ENCODE measurements around the gene JUND.

JUND gene

GRCh38 chr19:18317961-18318800 lies 36.8 kb upstream of the JUND start:
- Histone ChIP-seq H3K4me3 (no peak overlapping the region), H3K9me3 (no peaks in the 10 kb centered on the region), H3K36me3 (replicated peaks) (peaks cover 46% of the 10 kb centered on the region), H3K27me3 (ENCODE audit: low read depth) (no peaks in the 10 kb centered on the region), H3K4me1 (peaks cover 7% of the 10 kb centered on the region; the same call in 1 of the 2 replicates)
- no peak for DNase-seq (ENCODE audit: low spot score in 2 of 2)
- in situ Hi-C loops (cut with MboI; ENCODE audit: low sequenced_read_pairs): no loop called here

- in situ Hi-C loops (cut with MboI; ENCODE audit: low sequenced_read_pairs): no loop called here
- Histone ChIP-seq H3K4me3 (no peak overlapping the region), H3K27me3 (ENCODE audit: low read depth) (no peaks in the 10 kb centered on the region), H3K9me3 (no peaks in the 10 kb centered on the region), H3K36me3 (replicated peaks) (peaks cover 79% of the 10 kb centered on the region), H3K4me1 (no peaks in the 10 kb centered on the region)
- DNase-seq (ENCODE audit: low spot score in 2 of 2): no peak
Observed at GRCh38 chr19:18313398-18313797, 32.0 kb upstream of the JUND start.

- in situ Hi-C loops (cut with MboI; ENCODE audit: low sequenced_read_pairs): no loop called here
- peaks cover 84% of the 10 kb centered on the region for H3K36me3 ChIP-seq (replicated peaks)
- no peaks in the 10 kb centered on the region for H3K9me3 ChIP-seq
- H3K4me1 ChIP-seq: no peaks in the 10 kb centered on the region
- no peaks in the 10 kb centered on the region for H3K27me3 ChIP-seq (ENCODE audit: low read depth)
- no peak overlapping the region for H3K4me3 ChIP-seq
- no peak for DNase-seq (ENCODE audit: low spot score in 2 of 2)
Observed at GRCh38 chr19:18312092-18312534, 30.7 kb upstream of the JUND start.

- in situ Hi-C loops (cut with MboI; ENCODE audit: low sequenced_read_pairs): no loop called here
- no peaks in the 10 kb centered on the region for H3K4me1 ChIP-seq
- no peak for DNase-seq (ENCODE audit: low spot score in 2 of 2)
- H3K4me3 ChIP-seq: no peak overlapping the region
- H3K36me3 ChIP-seq (replicated peaks): peaks cover 87% of the 10 kb centered on the region
- no peaks in the 10 kb centered on the region for H3K27me3 ChIP-seq (ENCODE audit: low read depth)
- no peaks in the 10 kb centered on the region for H3K9me3 ChIP-seq
Observed at GRCh38 chr19:18311502-18312091, 30.2 kb upstream of the JUND start.

GRCh38 chr19:18310966-18311365 lies 29.5 kb upstream of the JUND start:
- no peak overlapping the region for H3K4me3 ChIP-seq
- H3K36me3 ChIP-seq (replicated peaks): peaks cover 86% of the 10 kb centered on the region
- no peaks in the 10 kb centered on the region for H3K4me1 ChIP-seq
- no peaks in the 10 kb centered on the region for H3K27me3 ChIP-seq (ENCODE audit: low read depth)
- H3K9me3 ChIP-seq: no peaks in the 10 kb centered on the region
- no peak for DNase-seq (ENCODE audit: low spot score in 2 of 2)
- in situ Hi-C loops (cut with MboI; ENCODE audit: low sequenced_read_pairs): no loop called here

GRCh38 chr19:18310118-18310909 lies 28.9 kb upstream of the JUND start:
- peaks cover under 1% of the 10 kb centered on the region; the same call in 1 of the 2 replicates for H3K4me1 ChIP-seq

GRCh38 chr19:18309525-18310064 lies 28.2 kb upstream of the JUND start:
- Histone ChIP-seq H3K27me3 (ENCODE audit: low read depth) (no peaks in the 10 kb centered on the region), H3K9me3 (no peaks in the 10 kb centered on the region), H3K4me1 (peaks cover 8% of the 10 kb centered on the region), H3K4me3 (no peak overlapping the region), H3K36me3 (replicated peaks) (peaks cover 72% of the 10 kb centered on the region)
- no peak for DNase-seq (ENCODE audit: low spot score in 2 of 2)
- in situ Hi-C loops (cut with MboI; ENCODE audit: low sequenced_read_pairs): no loop called here

More at GRCh38 chr19:18310118-18310909, 28.9 kb upstream of the JUND start:
- in situ Hi-C loops (cut with MboI; ENCODE audit: low sequenced_read_pairs): no loop called here
- no peak for DNase-seq (ENCODE audit: low spot score in 2 of 2)
- H3K9me3 ChIP-seq: no peaks in the 10 kb centered on the region
- H3K4me3 ChIP-seq: no peak overlapping the region
- no peaks in the 10 kb centered on the region for H3K27me3 ChIP-seq (ENCODE audit: low read depth)
- H3K36me3 ChIP-seq (replicated peaks): peaks cover 79% of the 10 kb centered on the region

GRCh38 chr19:18308948-18309325 lies 27.5 kb upstream of the JUND start:
- Histone ChIP-seq H3K4me1 (peaks cover 11% of the 10 kb centered on the region), H3K36me3 (replicated peaks) (peaks cover 66% of the 10 kb centered on the region), H3K27me3 (ENCODE audit: low read depth) (no peaks in the 10 kb centered on the region), H3K9me3 (no peaks in the 10 kb centered on the region), H3K4me3 (no peak overlapping the region)
- no peak for DNase-seq (ENCODE audit: low spot score in 2 of 2)
- in situ Hi-C loops (cut with MboI; ENCODE audit: low sequenced_read_pairs): no loop called here

GRCh38 chr19:18308051-18308947 lies 26.9 kb upstream of the JUND start:
- peaks cover 11% of the 10 kb centered on the region for H3K4me1 ChIP-seq
- H3K36me3 ChIP-seq (replicated peaks): peaks cover 59% of the 10 kb centered on the region
- in situ Hi-C loops (cut with MboI; ENCODE audit: low sequenced_read_pairs): no loop called here
- H3K9me3 ChIP-seq: no peaks in the 10 kb centered on the region
- no peaks in the 10 kb centered on the region for H3K27me3 ChIP-seq (ENCODE audit: low read depth)
- H3K4me3 ChIP-seq: no peak overlapping the region
- no peak for DNase-seq (ENCODE audit: low spot score in 2 of 2)

- no peak for DNase-seq (ENCODE audit: low spot score in 2 of 2)
- in situ Hi-C loops (cut with MboI; ENCODE audit: low sequenced_read_pairs): no loop called here
- Histone ChIP-seq H3K27me3 (ENCODE audit: low read depth) (no peaks in the 10 kb centered on the region), H3K9me3 (no peaks in the 10 kb centered on the region), H3K4me1 (peaks cover 11% of the 10 kb centered on the region), H3K36me3 (replicated peaks) (peaks cover 49% of the 10 kb centered on the region), H3K4me3 (no peak overlapping the region)
Observed at GRCh38 chr19:18307271-18307681, 25.9 kb upstream of the JUND start.

- no peak for DNase-seq (ENCODE audit: low spot score in 2 of 2)
- Histone ChIP-seq H3K4me3 (no peak overlapping the region), H3K9me3 (no peaks in the 10 kb centered on the region), H3K4me1 (peaks cover 11% of the 10 kb centered on the region), H3K27me3 (ENCODE audit: low read depth) (no peaks in the 10 kb centered on the region), H3K36me3 (replicated peaks) (peaks cover 45% of the 10 kb centered on the region)
- in situ Hi-C loops (cut with MboI; ENCODE audit: low sequenced_read_pairs): no loop called here
Observed at GRCh38 chr19:18306888-18307260, 25.5 kb upstream of the JUND start.

GRCh38 chr19:18306209-18306887 lies 24.9 kb upstream of the JUND start:
- in situ Hi-C loops (cut with MboI; ENCODE audit: low sequenced_read_pairs): no loop called here
- Histone ChIP-seq H3K36me3 (replicated peaks) (peaks cover 40% of the 10 kb centered on the region), H3K27me3 (ENCODE audit: low read depth) (no peaks in the 10 kb centered on the region), H3K9me3 (no peaks in the 10 kb centered on the region), H3K4me1 (peaks cover 11% of the 10 kb centered on the region), H3K4me3 (no peak overlapping the region)
- DNase-seq (ENCODE audit: low spot score in 2 of 2): no peak
